Tibial nerve (tissue), 4 donors: Measurements from ENCODE around the gene EFHD2. TPM values are rescaled to one million over a fixed set of nuclear protein-coding genes. Genes with fewer than 3 reads are reported as not detected.

ENCODE experiments used
- DNase-seq, 2 donors: peaks; one replicate each; pipeline ENCODE4 v3.0.0-alpha.2; 2019; ENCODE audit warnings: low spot score in 2 of 2
- H3K27ac ChIP-seq, 4 donors: fragments of 200-600 bp; sonication (generic) in 3 of 4; one replicate each; pipeline ENCODE4 v1.5.1; 2017 to 2019; ENCODE audit warnings: mild to moderate bottlenecking in 1 of 4
- H3K27me3 ChIP-seq, 2 donors: fragments of 200-600 bp; sonication (generic) in 1 of 2; one replicate each; pipeline versions ENCODE4 v1.5.1 to v1.6.0; 2017 to 2019
- H3K36me3 ChIP-seq, 3 donors: fragments of 200-600 bp; sonication (generic); one replicate each; pipeline ENCODE4 v1.5.1; 2018 to 2019
- H3K4me1 ChIP-seq, 4 donors: fragments of 200-600 bp; sonication (generic) in 3 of 4; one replicate each; pipeline ENCODE4 v1.5.1; 2017 to 2019
- H3K4me3 ChIP-seq, 4 donors: fragments of 200-600 bp; sonication (generic) in 3 of 4; one replicate each; pipeline ENCODE4 v1.5.1; 2017 to 2019; ENCODE audit warnings: mild to moderate bottlenecking in 1 of 4, moderate library complexity in 1 of 4
- H3K9me3 ChIP-seq, 4 donors: fragments of 200-600 bp; sonication (generic) in 3 of 4; one replicate each; pipeline ENCODE4 v1.5.1; 2017 to 2019
- EP300 ChIP-seq, 2 donors: sonication (generic); formaldehyde crosslinking; IDR thresholded peaks; one replicate each; pipeline ENCODE4 v1.6.1; 2017; ENCODE audit warnings: antibody characterized with exemption in 2 of 2, mild to moderate bottlenecking in 1 of 2
- POLR2A ChIP-seq, 2 donors: fragments of 450-650 bp; IDR thresholded peaks; one replicate each; pipeline ENCODE4 v1.6.1; 2017; ENCODE audit warnings: antibody characterized with exemption in 2 of 2, mild to moderate bottlenecking in 2 of 2, moderate library complexity in 2 of 2
- WGBS, 2 donors: methylation state at CpG; one replicate each; pipeline ENCODE4 v1.1.5; 2018; 5-methylcytosine and 5-hydroxymethylcytosine counted together
- total RNA-seq, 4 donors: library from RNA; depleted of rRNA; stranded (reverse); fragments of >200 nt; gene quantifications; one replicate each; pipeline ENCODE4 v1.1.0, GENCODE V29; 2016
- TF ChIP-seq, protein P1 (sequence below), 5 experiments: fragments of 200-600 bp in 3 of 5; fragments of 450-650 bp in 2 of 5; sonication (generic) in 3 of 5; IDR thresholded peaks; one replicate each; pipeline ENCODE4 v1.5.1; 2016 to 2019; ENCODE audit warnings: antibody characterized with exemption in 5 of 5, mild to moderate bottlenecking in 3 of 5, moderate library complexity in 2 of 5

EFHD2 gene
- total RNA-seq, 4 donors from 2014 or later = 17.0 to 61.5 (median 29.6) TPM

DNA sequence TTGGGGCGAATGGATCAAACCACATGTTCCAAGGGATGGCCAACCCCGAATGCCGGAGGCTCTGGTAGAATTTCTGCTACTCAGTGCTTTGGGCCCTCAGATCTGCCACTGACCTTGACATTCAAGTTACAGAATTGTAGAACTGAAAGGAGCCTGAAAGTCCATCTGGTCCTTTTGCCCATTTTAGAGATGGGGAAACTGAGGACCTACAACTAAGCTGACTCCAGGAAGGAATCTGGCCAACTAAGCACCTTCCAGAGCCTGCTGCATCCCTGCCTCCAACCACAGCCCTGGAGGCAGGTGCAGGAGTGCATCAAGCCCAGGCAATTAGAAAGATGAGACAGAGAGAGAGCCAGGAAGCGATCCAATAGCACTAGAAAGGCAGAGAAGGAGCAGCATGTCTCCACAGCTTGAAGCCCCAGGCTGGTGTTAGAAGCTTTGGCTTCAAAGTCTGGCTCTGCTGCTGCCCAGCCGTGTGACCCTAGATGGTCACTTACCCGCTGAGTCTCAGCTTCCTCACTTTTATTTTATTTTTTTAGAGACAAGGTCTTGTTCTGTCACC lies 27.3 kb downstream of the EFHD2 start:
- H3K9me3 ChIP-seq = no peaks in the 10 kb centered on the region
- H3K4me1 ChIP-seq = no peaks in the 10 kb centered on the region
- TF ChIP-seq POLR2A (IDR thresholded peaks at IDR 0.05) (no peak), EP300 (IDR thresholded peaks at IDR 0.05) (no peak)
- TF ChIP-seq, protein P1, sequence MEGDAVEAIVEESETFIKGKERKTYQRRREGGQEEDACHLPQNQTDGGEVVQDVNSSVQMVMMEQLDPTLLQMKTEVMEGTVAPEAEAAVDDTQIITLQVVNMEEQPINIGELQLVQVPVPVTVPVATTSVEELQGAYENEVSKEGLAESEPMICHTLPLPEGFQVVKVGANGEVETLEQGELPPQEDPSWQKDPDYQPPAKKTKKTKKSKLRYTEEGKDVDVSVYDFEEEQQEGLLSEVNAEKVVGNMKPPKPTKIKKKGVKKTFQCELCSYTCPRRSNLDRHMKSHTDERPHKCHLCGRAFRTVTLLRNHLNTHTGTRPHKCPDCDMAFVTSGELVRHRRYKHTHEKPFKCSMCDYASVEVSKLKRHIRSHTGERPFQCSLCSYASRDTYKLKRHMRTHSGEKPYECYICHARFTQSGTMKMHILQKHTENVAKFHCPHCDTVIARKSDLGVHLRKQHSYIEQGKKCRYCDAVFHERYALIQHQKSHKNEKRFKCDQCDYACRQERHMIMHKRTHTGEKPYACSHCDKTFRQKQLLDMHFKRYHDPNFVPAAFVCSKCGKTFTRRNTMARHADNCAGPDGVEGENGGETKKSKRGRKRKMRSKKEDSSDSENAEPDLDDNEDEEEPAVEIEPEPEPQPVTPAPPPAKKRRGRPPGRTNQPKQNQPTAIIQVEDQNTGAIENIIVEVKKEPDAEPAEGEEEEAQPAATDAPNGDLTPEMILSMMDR (IDR thresholded peaks at IDR 0.05) = no peak
- no peak for DNase-seq
- H3K4me3 ChIP-seq = no peak overlapping the region
- H3K36me3 ChIP-seq = no peaks in the 10 kb centered on the region
- no peak overlapping the region for H3K27ac ChIP-seq
- no peaks in the 10 kb centered on the region for H3K27me3 ChIP-seq
- WGBS, 2 donors = 86 to 90% methylated on average over 6 of the region's 6 CpGs

DNA sequence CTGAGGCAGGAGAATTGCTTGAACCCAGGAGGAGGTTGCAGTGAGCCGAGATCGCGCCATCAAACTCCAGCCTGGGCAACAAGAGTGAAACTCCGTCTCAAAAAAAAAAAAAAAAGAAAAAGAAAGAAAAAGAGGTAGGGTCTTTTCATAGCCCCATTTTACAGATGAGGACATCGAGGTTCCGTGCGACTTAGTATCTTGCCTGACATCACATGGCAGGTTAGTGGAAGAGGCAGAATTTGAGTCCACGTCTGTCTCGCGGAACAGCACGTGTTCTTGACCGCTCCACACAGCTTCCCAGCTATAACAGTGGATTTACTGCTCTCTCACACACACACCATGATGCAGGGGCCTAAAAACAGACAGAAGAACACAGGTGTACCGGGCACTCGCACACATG lies 29.6 kb downstream of the EFHD2 start:
- Histone ChIP-seq H3K27me3 (no peaks in the 10 kb centered on the region), H3K9me3 (no peaks in the 10 kb centered on the region), H3K27ac (no peak overlapping the region), H3K4me1 (no peaks in the 10 kb centered on the region), H3K4me3 (no peak overlapping the region), H3K36me3 (no peaks in the 10 kb centered on the region)
- DNase-seq = no peak
- 92 to 93% methylated on average over 14 of the region's 14 CpGs for WGBS, 2 donors
- TF ChIP-seq, protein P1 (IDR thresholded peaks at IDR 0.05) = no peak
- TF ChIP-seq EP300 (IDR thresholded peaks at IDR 0.05) (no peak), POLR2A (IDR thresholded peaks at IDR 0.05) (no peak)

GRCh38 chr1:15440357-15440756 lies 30.7 kb downstream of the EFHD2 start:
- DNase-seq = no peak
- Histone ChIP-seq H3K27ac (no peak overlapping the region), H3K9me3 (no peaks in the 10 kb centered on the region), H3K4me1 (no peaks in the 10 kb centered on the region), H3K4me3 (no peak overlapping the region), H3K27me3 (no peaks in the 10 kb centered on the region), H3K36me3 (no peaks in the 10 kb centered on the region)
- 87 to 90% methylated on average over 13 of the region's 13 CpGs for WGBS, 2 donors
- TF ChIP-seq POLR2A (IDR thresholded peaks at IDR 0.05) (no peak), EP300 (IDR thresholded peaks at IDR 0.05) (no peak)
- TF ChIP-seq, protein P1 (IDR thresholded peaks at IDR 0.05) = no peak

- Histone ChIP-seq H3K4me1 (no peaks in the 10 kb centered on the region), H3K27ac (no peak overlapping the region), H3K9me3 (no peaks in the 10 kb centered on the region), H3K27me3 (peaks cover 0 to 3% of the 10 kb centered on the region in 2 donors), H3K36me3 (no peaks in the 10 kb centered on the region), H3K4me3 (no peak overlapping the region)
- WGBS, 2 donors = 81 to 88% methylated on average over 6 of the region's 6 CpGs
- TF ChIP-seq, protein P1 (IDR thresholded peaks at IDR 0.05) = no peak
- no peak for TF ChIP-seq EP300 (IDR thresholded peaks at IDR 0.05)
- no peak for TF ChIP-seq POLR2A (IDR thresholded peaks at IDR 0.05)
- no peak for DNase-seq
Measured at GRCh38 chr1:15441247-15441646, 31.6 kb downstream of the EFHD2 start.

DNA sequence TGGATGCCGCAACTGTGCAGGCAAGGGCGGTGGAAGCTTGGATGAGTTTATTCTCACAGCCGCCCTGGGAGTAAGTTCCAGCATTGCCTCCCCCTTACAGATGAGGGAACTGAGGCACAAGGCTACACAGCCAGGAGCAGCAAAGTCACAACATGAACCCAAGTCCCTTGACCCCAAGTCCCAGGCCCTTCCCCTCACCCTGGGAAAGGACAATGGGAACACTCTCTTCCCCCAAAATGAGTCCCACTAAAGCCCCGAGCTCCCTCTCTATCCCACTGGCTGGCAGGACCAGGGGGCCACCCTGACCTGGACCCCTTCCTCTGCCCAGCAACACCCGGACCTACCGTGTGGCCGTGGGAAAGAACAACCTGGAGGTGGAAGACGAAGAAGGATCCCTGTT lies 32.4 kb downstream of the EFHD2 start:
- 82 to 85% methylated on average over 8 of the region's 8 CpGs for WGBS, 2 donors
- no peak for DNase-seq
- no peak overlapping the region for H3K4me3 ChIP-seq
- no peaks in the 10 kb centered on the region for H3K9me3 ChIP-seq
- TF ChIP-seq EP300 (IDR thresholded peaks at IDR 0.05) (no peak), POLR2A (IDR thresholded peaks at IDR 0.05) (no peak)
- TF ChIP-seq, protein P1 (IDR thresholded peaks at IDR 0.05) = no peak
- H3K27ac ChIP-seq = no peak overlapping the region
- H3K4me1 ChIP-seq = no peaks in the 10 kb centered on the region
- no peaks in the 10 kb centered on the region for H3K36me3 ChIP-seq
- peaks cover 0 to 12% of the 10 kb centered on the region in 2 donors for H3K27me3 ChIP-seq
